GM18526 (cell line): ENCODE data around the gene IER3IP1.

ENCODE experiments used
- POLR2A ChIP-seq: IDR thresholded peaks from 3 replicates; pipeline ENCODE4 v1.6.1; 2011; ENCODE audit not compliant: insufficient read length; ENCODE audit errors: extremely low read depth

Gene IER3IP1

DNA sequence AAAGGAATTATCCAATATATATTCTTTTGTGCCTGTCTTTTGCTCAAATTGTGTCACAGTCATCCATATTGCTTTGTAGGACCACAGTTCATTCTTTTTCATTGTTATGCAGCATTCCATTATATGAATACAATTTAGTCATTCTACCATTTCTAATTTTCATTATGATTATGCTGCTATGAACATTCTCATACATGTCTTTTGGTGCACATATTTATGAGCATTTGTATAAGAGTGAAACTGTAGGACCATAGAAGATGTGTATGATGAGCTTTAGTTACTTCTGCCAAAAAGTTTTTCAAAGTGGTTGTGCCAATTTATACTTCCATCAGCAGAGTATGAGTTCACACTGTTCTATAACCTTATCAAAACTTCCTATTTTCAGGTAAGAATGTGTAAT lies 7.7 kb downstream of the IER3IP1 start:
- no peak for TF ChIP-seq POLR2A

DNA sequence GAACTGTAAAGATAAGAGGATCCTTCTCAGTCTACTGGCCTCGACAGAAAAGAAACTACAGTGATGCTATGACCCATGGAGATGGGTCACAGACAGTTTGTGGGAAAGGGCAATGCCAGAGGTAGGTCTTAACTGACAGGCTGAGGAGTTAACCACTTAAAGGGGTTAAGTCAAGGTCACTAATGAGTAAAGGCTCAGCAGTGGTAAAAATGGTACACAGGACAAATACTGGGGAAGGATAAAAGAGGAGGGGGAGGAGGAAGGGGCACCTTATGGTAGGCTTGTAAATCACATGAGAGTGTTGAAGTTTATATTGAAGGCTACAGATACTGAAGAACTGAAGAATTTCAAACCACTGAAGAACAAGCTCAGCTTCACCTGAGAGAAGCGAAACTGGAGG lies 9.9 kb downstream of the IER3IP1 start:
- no peak for TF ChIP-seq POLR2A

DNA sequence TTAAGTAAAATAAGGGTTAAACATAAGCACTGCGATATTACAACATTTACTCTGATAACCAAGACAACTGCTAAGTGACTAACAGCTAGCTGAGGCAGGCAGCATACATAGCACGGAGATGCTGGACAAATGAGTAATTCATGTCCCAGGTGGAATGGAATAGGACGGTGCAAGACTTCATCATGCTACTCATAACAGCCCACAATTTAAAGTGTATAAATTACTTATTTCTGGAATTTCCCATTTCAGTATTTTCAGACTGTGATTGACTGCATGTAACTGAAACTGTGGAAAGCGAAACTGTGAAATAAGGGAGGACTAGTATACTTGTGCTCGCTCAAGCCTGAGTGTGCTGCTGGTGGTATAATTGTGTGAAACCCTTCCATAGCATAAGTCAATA lies 12.9 kb downstream of the IER3IP1 start:
- no peak for TF ChIP-seq POLR2A

DNA sequence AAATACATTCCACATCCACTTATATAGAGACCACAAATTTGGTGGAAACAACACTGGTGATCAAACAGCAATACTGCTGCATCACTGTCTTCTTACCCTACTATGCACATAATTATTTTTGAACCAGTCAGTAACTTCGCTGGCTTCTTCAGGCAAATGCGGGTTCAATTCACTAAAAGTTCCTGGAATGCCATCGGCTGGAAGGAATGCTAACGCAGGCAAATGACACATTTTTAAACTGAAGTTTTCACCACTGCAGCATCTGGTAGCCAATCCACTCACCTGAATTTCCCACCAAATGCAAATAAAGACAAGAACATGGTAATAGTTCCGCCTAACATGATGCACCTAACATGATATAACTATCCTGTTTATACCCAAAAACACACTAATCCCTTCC lies 15.9 kb downstream of the IER3IP1 start:
- TF ChIP-seq POLR2A = no peak

DNA sequence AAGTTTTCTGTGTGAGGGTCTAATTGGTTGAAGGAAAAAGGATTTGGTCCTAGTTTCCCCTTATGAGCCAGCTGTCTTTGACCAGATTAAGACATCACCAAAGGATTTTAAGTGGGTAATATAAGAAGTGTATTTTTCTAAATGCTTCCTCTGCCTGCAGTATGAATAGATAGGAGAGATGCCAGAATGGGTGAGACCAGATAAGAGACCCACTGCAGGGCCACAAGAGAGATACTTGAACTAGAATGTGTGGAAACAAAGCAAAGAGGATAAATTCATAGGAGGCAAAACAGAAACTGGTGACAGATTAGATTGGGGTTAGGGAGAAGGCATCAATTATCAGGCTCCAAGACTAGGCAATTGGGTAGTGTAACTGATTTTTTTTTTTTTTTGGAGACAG lies 24.7 kb downstream of the IER3IP1 start:
- no peak for TF ChIP-seq POLR2A

DNA sequence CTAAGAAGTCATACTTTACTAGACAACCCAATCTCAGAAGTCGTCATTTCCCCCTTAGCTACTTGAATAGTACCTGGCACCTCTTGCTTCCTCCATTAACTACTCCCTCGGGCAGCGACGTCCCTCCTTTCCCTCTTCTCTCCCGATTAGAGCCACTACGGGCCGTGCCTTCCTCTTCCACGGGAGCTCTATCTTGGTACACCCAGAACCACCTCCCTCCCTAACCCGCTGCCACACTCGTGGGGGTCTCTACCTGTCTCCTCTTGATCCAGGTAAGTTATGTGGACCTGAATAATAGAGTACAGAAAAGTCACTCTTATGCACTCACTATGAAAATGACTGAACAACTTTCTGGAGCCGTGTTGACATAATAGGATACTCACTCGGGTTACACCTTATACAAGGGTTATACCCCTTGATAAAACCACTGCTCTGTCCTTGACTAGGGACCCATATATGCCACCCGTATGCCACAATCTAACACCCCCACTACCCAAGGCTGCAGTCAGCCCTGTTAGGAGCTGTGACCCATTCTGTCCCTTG lies 25.3 kb downstream of the IER3IP1 start:
- TF ChIP-seq POLR2A = no peak

DNA sequence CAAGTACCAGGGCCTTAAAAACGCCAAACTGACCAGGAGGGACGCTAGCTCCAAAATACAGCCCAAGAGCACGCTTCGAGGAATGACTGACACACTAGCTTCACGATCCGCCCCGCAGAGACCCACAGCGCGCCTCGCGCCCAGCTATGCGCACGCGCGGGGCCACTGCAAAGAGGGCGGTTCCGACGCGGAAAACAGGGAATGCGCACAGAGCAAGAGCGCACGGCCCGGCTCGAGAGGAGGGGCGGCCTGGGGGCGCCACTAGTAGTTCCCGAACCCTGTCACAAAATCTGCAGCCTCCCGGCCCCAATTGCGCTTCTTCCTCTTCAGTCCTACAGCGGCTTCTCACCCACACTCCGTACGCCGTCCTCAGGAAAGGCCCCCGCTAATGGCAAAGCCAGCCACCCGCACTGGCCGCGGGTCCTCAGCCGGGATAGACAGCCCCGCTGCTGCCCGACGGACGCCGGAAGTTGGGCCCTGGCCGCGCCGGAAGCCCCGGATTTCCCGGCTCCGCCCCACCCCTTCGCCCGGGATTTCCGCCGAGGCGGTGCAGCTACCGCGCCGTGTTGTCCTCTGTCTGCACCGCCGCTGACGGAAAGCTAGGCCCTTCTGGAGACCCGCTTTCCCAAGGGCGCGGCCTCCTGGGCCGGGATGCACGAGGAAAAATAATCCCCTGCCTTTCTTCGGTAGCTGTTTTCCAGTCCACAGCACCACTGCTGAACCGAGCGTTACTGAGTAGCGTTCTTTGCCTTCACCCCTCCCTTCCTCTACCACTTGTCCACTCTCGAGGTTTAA lies 25.9 kb downstream of the IER3IP1 start, which contains the start of gene HDHD2:
Gene HDHD2 (minus strand): TSS at position 472 of the 795 bp plus-strand sequence. CDS start 14,061 bp downstream, outside the sequence.
- TF ChIP-seq POLR2A = peak; percentile 90

DNA sequence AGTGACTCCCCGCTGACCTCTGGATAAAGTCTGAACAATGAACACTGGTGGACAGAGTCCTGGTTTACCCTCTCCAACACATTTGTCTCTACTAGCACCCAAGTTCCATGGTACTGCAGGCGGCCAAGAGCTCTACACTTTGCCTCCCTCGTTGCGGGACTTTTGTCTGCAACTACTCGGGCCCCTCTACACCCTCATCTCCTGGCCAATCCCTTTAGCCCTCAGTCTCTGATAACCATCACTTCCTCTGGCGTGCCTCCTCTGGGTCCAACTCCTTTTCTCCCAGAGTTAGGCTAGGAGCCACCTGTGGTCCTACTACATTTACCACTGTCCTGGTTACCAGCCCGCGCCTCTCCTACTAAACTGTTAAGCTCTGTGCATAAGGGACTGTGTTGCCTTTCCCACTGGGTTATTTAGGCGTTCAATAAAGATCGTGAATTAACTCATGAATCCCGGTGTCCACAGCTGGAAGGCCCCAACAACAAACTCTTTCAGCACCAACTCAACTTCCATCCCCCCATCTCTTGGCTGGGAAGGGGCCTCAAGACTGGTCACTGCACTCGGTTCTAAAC lies 26.6 kb downstream of the IER3IP1 start:
- no peak for TF ChIP-seq POLR2A

DNA sequence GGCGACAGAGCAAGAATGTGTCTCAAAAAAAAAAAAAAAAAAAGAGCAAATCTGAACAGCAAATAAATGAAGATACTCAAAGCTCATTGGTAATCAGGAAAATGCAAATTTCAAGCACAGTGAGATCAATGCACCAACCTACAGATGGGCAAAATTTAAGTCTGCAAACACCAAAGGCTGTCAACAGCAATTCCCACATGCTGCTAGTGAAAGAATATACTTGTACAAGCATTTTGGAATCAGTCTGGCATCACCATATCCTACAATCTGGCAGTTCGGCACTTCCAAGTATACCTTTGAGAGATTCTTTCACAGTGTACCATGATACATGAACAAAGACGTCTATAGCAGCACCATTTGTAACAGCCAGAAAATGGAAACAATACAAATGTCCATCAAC lies 30.0 kb downstream of the IER3IP1 start:
- no peak for TF ChIP-seq POLR2A

DNA sequence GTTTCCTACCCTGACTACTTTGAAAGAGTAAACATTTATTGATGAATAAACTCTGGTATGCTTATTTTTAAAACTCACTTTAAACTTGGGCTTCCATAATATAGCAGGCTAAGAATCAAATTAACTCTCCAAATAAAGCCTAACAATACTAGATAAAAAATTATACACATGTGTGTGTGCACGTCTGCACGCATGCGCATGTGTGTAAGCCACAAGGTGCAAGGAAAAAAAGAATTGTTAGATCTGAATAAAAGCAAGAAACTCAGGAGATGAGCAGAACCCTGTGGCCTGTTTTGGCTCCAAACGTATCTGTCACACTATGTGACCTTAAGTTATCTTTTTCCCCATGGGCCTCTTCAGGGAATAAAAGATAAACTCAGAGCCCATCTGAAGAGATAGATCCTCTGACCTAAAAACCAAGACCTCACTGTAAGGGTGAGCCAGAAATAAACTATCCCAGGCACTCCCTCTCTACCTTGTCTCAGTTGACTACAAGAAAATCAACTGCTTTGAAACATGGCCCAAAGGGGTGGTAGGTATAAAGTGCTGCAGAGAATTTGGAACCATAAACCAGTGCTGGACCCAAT lies 32.2 kb downstream of the IER3IP1 start:
- no peak for TF ChIP-seq POLR2A

DNA sequence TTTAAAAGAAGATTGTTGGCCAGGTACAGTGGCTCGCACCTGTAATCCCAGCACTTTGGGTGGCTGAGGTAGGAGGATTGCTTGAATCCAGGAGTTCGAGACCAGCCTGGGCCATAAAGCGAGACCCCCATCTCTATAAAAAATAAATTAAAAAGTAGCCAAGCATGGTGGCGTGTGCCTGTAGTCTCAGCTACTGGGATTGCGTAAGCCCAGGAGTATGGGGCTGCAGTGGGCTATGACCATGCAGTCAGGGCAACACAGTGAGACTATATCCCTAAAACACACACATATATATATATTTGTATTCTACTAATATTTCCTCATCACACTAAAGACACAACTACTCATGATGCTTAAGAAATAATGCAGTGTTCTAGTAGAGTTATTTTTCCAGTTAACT lies 33.0 kb downstream of the IER3IP1 start:
- TF ChIP-seq POLR2A = no peak

DNA sequence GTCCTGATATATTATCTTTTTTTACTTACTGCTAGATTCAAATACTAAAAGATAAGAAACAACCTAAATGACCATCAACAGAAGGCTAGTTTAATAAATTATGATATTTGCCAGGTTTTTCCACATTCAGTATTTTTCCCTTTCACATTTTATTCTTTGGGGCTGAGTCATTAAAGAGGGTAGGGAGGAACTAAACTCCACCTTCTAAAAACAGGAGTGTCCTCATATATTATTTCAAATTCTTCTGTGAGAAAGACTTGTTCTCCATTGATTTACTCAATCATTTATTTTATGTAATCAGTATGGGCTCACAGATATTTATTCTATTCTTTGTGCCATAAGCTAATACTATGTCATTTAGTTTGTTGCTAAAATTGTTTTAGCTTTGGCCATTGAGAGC lies 34.9 kb downstream of the IER3IP1 start:
- TF ChIP-seq POLR2A = no peak

DNA sequence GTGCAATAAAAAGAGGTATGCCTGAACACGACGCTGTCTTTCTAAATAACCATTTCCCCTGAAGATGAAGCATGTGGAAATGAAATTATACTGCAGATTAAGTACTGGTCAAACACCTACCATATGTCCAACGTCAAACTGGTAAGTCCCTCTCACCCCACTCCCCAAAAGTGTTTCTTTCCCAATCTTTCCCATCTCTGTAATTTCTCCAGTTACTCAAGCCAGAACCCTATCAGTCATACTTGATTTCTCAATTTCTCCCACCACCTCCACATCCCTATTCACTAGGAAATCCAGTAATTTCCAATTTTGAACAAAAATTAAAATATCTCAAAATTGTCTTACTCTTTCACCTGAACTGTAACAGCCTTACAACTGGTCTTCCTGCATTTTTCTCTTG lies 55.0 kb downstream of the IER3IP1 start:
- no peak for TF ChIP-seq POLR2A

DNA sequence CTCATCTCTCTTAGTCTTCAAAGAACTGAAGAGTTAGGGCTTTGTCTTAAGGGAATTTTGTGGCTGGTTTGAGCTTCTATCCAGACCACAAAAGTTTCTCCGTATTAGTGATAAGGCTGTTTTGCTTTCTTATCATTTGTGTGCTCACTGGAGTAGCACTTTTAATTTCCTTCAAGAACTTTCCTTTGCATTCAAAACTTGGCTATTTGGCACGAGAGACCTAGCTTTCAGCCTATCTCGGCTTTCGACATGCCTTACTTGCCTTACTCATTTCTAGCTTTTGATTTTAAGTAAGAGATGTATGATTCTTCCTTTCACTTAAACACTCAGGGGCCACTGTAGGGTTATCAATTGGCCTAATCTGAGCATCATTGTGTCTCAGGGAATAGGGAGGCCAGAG lies 55.7 kb downstream of the IER3IP1 start:
- no peak for TF ChIP-seq POLR2A

DNA sequence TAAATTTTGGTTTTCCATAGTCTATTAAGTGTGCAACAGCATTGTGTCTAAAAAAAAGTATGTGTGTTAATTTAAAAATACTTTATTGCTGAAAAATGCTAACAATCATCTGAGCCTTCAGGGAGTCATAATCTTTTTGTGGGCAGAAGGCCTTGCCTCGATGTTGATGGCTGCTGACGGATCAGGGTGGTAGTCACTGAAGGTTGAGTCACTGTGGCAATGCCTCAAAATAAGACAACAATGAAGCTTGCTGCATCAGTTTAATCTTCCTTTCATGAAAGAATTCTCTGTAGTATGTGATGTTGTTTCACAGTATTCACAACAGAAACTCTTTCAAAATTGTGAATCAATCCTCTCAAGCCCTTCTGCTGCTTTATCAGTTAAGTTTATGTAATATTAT lies 57.2 kb downstream of the IER3IP1 start:
- no peak for TF ChIP-seq POLR2A

DNA sequence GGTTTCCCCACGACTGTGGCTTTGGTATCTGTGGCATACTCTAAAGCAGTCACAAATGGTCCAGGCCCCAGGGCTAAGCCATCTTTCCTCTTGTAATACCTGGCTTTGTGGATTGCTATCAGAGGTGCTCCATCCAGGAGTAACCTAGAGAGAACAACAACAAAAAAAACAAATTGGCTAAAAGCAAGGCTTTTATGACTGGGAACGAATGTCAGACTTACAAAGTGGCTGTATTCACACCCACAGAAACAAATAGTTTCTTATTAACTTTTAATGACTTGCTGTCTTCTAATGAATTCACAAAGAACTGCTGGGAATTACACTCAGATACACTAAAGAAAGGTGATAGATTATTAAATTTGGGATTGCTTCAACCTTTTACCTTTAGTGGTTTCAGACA lies 61.0 kb downstream of the IER3IP1 start:
- no peak for TF ChIP-seq POLR2A
